Measurements from ENCODE around the gene PPP1R8.
"Not testable (repeated sequence)": the region's sequence is repeated elsewhere in the genome, so short reads cannot be mapped to it uniquely, and the experiment has no call there.

The PPP1R8 gene

DNA sequence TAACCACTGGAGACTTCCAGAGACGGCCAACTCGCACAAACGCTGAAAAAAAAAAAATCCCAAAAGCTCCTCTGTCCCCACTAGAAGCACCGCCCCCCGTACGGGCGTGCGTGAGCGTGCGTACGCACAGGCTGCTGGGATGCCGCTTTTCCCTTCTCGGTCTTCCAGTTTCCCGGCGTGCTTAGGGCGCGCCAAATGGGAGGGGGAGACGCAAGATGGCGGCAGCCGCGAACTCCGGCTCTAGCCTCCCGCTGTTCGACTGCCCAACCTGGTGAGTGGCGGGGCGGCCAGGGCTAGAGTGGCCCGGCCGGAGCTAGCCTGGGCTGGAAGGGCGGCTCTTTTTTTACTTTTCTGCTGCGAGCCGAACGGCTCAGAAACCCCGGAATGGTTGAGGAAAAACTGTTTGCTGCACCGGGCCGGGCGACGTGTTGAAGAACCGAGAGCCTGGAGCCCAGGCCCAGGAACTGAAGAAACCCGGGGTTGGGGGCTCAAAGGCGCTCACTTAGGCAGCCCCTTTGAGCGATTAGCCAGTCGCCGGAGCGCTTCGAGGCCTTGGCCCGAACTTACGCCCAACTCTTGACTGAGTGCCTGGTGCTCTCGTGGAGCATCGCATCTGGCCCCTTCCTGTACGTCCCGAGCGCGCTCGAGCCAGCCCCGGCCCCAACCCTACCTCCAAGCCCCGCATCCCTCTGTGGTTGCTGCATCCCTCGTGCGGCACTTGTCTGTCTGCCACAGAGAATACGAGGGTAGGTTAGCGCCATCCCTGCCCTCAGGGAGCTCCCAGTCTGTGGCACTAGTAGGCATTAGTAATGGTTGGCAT lies at the start of gene PPP1R8:
Gene PPP1R8 (plus strand): TSS at position 162 of the 820 bp plus-strand sequence. CDS start 54 bp downstream, at position 216.
- peak; percentile 91 for DNase-seq (ENCODE audit: low read depth)

DNA sequence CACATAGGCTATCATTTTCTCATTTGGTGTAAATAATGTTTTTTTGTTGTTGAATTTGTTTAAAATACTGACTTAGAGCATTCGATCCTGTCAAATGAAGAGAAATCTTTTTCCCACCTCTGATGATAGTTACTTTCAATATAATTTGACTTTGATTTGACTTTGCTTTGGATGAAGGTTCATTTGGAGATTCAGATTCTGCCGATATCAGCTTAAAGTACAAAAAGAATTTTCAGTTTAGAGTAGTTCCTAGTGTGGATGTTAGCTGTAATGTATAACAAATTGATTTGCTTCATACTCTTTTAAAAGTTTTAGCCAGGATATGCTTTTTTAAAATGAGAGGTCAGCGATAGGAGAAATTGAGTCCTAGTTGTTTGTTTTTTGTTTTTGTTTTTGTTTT lies 47.6 kb upstream of the PPP1R8 start:
- DNase-seq (ENCODE audit: low read depth): no peak

DNA sequence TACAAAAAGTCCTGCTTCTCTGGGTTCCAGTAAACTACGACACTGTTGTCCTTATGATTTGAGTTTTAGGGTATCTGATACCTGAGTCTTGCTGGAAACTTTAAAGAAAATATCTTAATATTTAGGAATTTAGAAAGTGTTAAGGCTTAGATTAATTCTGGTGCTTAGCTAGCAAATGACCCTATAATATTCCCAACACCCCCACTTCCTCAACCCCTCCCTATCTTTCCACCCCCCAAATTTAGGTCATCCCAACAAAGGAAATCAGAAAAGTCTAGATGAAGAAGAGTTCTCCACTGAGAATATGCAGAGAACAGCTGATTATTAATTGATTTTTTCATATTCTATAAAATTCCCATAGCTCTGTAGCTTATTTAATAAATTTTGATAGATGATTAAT lies 45.9 kb upstream of the PPP1R8 start:
- DNase-seq (ENCODE audit: low read depth): no peak

DNA sequence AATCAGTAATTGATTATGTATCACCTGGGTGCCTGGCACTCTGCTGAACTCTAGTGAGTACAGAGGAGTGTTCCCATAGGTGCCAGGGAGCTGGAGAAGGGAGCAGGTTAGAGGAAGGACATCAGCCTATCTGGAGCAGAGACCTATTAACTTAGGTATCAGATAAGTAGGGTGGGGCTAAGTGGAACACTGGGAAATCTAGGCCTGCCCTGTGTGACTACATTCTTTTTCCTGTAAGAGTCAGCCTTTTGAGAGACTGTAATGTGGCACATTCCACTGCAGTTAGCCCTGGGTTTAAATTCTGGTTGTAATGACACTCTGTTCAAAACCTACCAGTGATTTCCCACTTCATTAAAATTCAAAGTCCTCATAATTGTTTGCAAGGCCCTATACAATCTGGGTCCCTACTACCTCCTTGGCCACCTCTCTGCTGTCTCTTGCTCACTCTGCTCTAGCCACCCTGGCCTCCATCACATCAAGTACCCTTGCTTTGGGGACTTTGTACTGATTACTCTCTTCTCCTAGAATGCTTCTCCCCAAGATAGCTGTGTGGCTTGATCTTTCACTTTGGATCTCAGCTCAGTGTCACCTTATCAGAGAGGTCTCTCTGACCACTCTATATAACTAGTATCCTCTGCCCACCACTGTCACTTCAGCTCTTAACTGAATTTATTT lies 44.7 kb upstream of the PPP1R8 start:
- DNase-seq (ENCODE audit: low read depth): no peak

DNA sequence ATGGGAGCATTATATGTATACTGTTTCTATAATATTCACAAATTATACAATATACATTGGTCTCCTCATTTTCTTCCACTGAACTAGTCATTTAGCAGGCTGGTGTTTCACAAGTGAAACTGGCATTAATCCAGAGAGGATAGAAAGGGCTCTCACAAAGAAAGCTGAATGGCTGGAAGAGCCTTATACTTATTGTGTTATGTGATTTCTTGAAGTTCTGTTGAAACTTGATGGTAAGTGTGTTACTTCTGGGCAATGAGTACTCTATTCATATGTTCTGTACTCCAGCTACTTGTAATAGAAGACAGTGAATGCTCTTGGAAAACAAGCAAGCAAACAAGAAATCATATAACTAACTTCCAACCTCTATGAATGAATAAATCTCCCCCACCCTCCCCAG lies 42.7 kb upstream of the PPP1R8 start:
- no peak for DNase-seq (ENCODE audit: low read depth)

DNA sequence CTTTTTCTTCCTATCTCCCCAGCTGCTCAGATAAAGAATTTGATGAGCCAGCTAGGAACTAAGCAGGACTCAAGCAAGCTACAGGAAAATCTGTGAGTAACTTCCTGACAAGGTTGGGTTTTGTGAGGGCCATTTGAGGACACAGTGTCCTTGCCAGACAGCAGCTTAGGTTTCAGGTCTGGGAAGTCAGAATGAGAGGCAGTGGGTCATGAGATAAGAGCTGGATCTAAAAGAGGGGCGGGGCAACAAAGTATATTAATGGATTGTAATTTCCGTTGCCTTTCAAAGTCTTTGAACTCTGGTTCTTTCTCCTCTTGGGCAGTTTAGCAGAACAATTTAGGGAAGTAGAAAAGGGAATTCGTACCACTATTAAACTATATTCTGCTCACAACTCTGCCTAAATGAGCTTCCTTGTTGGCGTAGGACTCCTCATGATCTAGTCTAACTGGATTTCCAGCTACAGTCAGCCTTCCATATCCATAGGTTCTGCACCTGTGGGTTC lies 41.0 kb upstream of the PPP1R8 start:
- DNase-seq (ENCODE audit: low read depth): no peak

DNA sequence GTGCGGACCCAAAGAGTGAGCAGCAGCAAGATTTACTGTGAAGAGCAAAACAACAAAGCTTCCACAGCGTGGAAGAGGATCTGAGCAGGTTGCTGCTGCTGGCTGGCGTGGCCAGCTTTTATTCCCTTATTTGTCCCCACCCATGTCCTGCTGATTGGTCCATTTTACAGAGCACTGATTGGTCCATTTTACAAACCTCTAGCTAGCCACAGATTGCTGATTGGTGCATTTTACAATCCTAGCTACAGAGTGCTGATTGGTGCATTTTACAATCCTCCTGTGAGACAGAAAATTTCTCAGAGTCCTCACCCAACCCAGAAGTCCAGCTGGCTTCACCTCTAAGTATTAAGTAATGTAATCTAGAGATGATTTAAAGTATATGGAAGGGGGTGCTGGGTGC lies 40.3 kb upstream of the PPP1R8 start:
- not testable (repeated sequence) for DNase-seq (ENCODE audit: low read depth)

DNA sequence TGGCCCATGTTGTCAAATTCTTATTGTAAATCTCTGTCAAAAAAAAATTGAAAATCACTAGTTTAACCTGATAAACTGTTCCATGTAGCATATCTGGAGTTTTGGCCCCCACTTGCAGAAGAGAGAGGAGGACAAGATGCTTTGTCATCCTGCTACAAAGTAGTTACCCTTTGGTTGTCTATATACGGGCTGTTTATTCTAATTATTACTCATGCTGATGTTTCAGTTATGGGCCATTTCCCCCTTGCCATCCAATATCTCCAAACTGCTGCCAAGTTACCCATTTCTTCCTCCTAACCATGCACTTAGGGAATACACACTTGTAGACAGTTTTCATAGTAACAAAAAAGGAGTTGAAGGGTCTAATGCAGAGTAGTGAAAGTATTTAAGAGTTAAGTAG lies 35.0 kb upstream of the PPP1R8 start:
- DNase-seq (ENCODE audit: low read depth): no peak

DNA sequence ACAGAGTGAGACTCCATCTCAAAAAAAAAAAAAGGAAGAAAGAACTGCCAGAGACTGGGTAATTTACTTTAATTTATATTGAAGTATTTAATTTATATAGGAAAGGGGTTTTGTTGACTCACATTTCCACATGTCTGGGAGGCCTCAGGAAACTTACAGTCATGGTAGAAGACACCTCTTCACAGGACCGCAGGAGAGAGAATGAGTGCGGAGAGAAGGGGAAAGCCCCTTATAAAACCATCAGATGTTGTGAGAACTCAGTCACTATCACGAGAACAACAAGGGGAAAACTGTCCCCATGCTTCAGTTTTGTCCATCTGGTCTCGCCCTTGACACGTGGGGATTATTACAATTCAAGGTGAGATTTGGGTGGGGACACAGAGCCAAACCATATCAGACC lies 25.8 kb upstream of the PPP1R8 start:
- no peak for DNase-seq (ENCODE audit: low read depth)

DNA sequence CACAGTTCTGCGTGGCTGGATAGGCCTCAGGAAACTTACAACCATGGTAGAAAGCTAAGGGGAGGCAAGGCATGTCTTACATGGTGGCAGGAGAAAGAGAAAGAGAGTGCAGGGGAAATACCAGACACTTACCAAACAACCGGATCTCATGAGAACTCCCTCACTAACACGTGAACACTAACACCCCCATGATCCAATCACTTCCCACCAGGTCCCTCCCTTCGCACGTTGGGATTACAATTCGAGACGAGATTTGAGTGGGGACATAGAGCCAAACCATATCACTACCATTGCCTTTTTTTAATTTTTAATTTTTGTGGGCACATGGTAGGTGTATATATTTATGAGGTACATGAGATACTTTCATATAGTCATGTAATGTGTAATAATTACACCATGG lies 23.8 kb upstream of the PPP1R8 start:
- DNase-seq (ENCODE audit: low read depth): no peak

DNA sequence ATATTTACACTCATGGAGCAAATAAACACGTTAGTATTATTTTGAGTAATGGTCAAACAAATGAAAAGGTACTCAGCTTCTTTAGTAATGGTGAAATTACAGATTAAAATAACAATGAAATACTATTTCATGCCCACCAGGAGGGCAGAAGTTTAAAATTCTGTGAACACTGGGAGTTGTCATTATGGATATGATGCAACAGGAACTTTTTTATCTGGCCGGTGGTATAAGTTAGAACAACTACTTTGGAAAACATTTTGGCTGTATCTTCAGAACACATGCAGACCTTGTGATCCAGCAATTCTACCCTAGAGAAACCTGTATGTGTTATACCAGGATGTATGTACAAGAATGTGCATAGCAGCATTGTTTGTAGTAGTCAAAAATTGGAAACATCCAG lies 23.2 kb upstream of the PPP1R8 start:
- DNase-seq (ENCODE audit: low read depth): no peak

DNA sequence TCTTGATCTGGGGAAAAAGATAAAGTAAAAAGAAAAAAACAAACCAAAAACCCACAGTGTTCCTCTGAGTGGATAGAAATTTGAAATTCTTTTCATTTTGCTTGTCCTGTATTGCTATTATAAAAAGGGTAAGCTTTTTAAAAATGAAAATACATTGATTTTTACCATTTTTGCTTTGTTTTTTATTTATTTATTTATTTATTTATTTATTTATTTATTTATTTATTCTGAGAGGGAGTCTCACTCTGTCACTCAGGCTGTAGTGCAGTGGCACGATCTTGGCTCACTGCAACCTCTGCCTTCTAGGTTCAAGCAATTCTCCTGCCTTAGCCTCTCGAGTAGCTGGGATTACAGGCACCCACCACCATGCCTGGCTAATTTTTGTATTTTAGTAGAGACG lies 22.5 kb upstream of the PPP1R8 start:
- not testable (repeated sequence) for DNase-seq (ENCODE audit: low read depth)

DNA sequence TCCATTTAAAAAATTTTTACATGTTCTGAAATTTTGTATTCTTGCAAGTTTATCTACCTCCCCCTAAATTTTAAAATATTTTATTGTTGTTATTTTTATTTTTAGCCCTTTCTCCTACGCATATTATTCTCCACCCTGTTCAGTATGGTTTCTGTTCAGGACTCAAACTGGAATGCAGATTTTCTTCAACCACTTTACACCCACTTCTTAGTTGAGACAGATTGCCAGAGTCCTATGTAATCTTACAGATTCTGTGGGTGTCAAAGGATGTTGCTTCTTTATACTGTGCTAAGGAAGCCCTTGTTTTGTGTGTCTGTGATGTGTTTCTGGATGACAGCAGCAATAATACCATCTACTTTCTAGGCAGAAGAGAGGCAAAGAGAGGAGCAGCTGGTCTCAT lies 20.7 kb upstream of the PPP1R8 start:
- no peak for DNase-seq (ENCODE audit: low read depth)

DNA sequence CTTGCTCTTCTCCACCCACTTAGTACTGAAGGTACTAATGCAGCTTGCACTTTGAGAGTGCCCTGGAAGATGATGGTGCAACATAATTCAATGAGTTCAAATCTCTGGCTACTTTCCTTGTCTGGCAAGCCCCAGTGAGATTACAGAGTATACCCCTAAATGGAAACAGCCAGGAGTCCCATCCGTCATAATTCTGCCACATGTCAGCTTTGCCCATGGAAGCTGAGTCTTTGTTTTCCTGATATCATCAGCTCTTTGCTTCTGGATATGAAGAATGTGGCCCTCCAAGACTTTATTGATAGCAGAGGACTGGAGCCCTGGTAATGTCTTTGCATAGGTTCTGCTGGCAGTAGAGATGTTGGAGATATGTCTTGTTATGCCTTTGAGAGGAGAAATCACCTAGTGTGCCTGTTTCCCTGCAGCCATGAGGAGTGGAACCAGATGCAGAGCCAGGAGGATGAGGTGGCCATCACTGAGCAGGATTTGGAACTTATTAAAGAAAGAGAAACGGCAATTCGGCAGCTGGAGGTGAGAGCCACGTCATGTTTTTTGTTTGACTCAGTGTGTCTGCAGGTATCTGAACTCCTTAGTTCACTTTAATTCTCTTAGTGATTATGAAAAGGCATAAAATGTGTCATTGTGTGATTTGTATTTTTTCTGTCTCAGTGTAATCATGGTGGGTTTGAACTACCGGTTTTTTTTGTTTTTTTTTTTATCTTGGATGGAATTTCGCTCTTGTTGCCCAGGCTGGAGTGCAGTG lies 18.7 kb upstream of the PPP1R8 start:
- DNase-seq (ENCODE audit: low read depth): no peak

DNA sequence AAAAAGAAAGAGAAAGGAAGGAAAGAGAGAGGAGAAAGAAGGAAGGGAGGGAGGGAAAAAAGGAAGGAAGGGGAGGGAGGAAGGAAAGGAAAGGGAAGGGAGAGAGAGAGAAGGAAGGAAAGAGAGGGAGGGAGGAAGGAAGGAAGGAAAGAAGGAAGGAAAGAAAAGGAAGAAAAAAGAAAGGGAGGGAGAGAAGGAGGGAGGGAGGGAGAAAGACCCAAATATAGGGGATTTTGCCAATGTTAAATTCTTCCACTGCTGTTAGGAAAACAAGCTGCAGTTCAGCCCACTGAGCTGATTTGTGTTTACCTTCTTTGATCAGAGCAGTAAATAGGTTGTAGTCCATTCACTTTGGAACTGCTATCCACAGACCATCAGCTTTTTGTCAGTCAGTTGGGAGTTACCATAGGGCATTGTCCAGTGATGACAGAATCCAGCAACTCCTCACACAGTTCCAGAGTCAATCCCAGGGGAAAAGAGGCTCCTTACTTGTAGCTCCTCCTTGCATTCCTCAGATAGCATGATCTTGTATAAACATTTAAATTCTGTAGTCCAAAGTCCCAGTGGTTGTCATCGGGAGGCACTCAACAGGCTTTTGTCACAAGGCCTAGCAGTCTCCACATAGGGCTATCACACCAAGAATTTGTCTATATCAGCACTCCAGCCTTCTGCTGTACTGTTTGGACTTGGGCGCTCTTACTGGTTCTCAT lies 13.5 kb upstream of the PPP1R8 start:
- no peak for DNase-seq (ENCODE audit: low read depth)

DNA sequence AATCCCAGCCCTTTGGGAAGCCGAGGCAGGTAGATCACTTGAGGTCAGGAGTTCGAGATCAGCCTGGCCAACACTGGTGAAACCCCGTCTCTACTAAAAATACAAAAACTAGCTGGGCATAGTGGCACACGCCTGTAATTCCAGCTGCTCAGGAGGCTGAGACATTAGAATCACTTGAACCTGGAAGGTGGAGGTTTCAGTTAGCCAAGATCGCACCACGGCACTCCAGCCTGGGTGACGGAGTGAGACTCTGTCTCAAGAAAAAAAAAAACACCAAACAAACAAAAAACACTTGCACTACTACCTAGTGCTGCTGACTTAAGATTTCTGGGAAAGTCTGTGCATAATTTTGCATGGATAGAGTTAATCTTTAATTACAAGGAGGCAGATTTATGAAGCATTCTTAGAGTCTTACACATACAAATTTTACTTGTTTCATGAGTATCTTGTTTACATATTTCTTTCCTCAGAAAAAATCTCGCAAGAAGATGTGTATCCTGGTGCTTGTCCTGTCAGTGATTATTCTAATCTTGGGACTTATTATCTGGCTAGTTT lies 8.7 kb upstream of the PPP1R8 start:
- DNase-seq (ENCODE audit: low read depth): no peak

DNA sequence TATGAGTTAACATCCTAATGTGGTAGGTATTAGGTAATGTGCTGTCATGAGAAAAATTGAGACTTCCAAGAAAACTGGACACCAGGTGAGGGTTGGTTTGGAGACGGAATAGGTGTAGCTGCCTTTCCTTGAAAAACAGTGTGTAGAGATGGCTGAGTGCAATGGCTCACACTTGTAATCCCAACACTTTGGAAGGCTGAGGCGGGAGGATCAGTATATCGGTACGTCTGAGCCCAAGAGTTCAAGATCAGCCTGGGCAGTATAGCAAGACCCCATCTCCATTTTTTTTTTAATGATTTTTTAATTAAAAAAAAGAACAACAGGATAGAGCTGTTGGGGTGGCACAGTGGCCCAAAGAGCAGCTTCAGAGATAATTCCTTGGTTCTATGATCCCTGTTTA lies 6.8 kb upstream of the PPP1R8 start:
- no peak for DNase-seq (ENCODE audit: low read depth)

DNA sequence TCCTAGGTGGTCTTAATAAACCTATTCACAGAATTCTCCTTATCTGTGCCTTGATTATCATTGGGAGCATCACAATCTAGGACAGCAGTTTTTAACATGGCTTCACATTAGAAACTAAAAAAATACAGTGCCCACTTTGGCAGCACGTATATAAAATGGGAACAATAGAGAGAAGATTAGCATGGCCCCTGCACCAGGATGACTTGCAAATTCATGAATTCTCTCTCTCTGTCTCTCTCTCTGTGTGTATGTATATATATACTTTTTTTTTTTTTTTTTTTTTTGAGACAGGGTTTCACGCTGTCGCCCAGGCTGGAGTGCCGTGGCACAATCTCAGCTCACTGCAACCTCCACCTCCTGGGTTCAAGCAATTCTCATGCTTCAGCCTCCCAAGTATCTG lies 6.2 kb upstream of the PPP1R8 start:
- DNase-seq (ENCODE audit: low read depth): no peak

DNA sequence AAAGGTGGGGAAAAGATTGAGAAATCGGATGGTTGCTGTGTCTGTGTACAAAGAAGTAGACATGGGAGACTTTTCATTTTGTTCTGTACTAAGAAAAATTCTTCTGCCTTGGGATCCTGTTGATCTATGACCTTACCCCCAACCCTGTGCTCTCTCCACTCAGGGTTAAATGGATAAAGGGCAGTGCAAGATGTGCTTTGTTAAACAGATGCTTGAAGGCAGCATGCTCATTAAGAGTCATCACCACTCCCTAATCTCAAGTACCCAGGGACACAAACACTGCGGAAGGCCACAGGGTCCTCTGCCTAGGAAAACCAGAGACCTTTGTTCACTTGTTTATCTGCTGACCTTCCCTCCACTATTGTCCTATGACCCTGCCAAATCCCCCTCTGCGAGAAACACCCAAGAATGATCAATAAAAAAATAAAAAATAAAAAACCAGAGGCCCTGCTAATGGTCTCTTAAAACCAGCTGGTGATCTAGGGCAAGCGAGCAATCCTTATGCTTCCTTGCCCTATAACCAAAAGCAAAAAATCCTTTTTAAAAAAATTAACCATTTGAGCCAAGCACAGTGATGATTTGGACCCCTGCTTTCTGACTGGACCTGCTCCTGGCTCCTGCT lies 1.1 kb upstream of the PPP1R8 start:
- not testable (repeated sequence) for DNase-seq (ENCODE audit: low read depth)

DNA sequence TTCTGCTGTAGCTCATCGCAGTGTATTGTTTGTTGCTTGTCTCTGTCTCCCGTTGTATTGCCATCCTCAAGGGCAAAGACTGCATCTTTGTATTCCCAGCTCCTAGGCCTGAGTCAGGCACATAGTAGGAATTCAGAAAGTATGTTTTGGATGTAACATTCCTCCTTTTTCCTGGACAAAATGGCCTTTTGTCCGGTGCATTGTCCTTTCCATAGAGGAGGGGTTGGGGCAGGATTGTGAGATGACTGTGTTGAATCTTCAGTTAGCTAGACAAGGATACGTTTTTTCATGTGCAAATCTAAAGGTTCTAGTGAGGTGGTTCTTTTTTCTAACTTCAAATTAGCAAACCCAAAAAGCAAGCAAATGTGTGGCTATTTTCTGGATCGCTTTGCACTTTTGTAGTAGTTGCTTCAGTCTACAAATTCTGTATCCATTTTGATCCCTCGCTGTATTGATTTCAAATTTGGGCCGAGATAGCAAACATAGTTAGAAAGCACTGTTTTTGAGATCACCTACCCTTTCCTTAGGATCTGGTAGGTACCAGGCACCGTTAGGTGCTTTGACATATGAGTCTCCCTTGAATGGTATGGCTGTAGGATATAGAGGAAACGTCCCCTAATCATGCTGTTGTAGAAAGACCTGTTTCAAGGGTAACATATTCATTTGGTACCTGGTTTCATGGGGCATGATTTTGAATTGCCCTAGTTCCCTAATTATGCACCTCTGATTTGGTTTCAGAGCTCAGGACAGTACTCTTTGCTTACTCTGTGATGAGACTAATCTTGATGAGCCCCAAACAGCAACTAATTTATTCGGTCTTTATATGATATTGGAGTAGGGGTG lies 1.2 kb downstream of the PPP1R8 start:
- no peak for DNase-seq (ENCODE audit: low read depth)
